ENCODE data around the gene CA5B.
"Not testable (repeated sequence)": the region's sequence is repeated elsewhere in the genome, so short reads cannot be mapped to it uniquely, and the experiment has no call there.

CA5B gene, protein sequence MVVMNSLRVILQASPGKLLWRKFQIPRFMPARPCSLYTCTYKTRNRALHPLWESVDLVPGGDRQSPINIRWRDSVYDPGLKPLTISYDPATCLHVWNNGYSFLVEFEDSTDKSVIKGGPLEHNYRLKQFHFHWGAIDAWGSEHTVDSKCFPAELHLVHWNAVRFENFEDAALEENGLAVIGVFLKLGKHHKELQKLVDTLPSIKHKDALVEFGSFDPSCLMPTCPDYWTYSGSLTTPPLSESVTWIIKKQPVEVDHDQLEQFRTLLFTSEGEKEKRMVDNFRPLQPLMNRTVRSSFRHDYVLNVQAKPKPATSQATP

DNA sequence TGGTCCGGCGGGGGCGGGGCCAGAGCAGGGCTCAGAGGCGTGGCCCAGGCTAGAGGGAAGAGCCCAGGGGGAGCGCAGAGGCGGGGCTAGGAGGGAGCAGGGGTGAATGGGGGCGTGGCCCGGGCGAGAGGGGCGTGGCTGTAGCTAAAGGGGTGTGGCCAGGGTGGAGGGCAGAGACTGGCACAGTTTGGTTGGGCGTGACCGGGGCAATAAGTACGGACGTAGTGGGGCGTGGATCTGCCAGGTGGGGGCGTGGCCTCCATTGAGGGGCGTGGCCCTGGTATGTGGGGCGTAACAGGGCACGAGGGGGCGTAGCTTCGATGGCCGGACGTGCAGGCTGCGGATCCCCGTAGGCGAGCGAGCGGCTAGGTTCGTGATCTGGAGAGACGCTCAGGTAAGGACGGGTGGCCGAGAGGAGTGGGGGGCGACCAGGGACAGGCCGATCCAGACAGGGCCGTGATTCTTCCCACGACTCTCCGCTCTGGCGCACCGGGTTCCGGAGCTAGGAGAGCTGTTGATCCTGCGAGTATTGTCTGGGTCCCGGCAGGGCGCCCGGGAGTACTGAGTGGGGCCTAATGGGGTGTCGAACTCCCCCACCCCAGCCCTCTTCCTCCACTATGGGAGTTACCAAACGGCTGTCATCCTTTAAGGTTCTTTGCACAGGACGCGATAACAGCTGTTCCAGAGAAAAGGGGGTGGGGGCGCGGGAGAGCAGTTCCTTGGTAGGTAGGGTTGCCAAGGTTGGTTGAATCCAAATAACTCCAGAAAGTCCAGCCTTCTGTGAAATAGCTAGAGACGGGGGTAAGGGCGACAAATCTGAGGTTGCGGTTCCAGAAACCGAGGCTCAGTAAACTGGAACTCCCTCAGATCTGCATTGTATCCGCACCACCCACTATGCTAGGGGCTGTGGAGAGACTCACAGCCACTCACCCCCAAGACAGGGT is at the start of gene CA5B:
Gene CA5B (plus strand): TSS at position 312 of the 944 bp plus-strand sequence. CDS start 11,754 bp downstream, outside the sequence.
- peak; percentile 90 for DNase-seq (ENCODE audit: low read depth)

DNA sequence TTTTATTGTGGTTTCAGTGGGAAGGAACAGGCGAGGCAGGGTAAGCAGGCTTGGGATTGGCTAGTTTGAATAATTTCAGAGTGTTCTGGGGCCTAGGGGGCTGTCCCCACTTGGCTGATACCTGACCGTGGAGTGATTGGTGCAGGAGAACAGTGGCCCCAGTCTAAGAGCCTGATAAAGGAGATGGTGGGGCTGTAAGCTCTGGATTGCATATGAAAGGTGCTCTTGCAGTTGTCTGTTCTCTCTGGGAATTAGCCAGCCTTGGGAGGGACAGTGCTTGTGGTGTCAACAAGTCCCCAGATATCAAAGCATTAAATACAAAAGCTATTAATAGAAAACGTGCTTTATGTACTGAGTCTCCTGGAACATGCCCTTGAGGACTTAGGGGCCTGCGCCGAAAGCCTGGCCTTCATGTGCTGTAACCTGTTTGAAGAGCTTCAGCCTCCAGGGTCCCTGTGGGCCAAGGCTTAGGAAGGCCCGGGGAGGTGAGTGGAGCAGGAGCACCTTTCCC is 43.1 kb upstream of the CA5B start:
- no peak for DNase-seq (ENCODE audit: low read depth)

DNA sequence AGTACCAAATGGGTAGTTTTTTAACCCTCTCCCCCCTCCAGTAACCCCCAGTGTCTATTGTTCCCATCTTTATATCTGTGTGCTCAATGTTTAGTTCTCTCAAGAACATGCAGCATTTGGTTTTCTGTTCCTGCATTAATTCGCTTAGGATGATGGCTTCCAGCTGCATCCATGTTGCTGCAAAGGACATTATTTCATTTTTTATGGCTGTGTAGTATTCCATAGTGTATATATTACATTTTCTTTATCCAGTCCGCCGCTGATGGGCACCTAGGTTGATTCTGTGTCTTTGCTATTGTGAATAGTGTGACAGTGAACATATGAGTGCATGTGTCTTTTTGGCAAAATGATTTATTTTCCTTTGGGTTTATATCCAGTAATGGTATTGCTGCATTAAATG is 41.6 kb upstream of the CA5B start:
- DNase-seq (ENCODE audit: low read depth), result no peak

DNA sequence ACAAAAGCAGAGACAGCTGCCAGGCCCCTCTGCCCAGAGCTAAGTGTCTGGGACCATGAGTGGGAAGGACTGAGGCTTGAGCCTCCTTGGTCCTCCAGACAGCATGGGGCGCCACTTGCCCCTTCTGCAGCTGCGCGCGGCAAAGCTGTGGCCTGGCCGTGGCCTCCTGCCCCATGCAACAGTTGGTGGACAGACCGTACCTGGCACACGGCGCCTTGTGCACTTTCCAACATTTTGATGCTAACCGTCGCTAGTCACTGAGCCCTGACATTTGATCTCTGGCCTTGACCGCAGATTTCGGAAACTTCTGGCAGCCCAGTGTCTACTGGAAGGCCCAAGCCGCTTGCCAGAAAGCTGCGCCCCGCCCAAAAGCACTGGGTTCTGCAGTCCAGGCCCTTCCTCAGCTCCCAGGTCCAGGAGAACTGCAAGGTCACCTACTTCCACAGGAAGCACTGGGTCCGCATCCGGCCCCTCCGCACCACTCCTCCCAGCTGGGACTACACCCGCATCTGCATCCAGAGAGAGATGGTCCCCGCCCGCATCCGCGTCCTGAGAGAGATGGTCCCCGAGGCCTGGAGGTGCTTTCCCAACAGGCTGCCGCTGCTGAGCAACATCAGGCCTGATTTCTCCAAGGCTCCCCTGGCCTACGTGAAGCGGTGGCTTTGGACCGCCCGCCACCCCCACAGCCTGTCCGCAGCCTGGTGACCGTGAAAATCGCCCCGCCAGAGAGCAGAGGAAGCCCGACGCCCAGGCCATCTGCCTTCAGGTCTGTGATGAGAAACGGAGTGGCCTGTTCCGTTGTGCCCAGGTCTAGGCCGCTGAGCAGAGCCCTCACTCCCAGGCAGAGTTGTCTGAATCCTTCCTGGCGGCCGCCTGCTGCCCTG is 35.3 kb upstream of the CA5B start:
- DNase-seq (ENCODE audit: low read depth), result no peak

DNA sequence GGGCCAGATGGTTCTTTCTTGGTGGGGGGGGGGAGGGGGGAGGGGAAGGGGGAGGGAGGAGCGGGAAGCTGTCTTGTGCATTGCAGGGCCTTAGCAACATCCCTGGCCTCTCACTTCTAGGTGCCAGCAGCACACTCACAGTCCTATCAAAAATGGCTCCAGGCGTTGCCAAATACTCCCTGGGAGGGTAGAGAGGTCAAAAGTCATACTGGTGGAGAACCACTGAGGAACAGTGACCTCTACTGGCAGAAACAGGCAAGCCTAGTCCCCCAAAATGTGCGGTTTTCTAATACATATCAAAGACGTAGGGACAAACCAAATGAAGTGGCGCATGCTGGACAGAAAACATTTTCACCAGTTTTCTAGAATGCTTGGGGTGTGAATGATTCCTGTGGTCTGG is 34.3 kb upstream of the CA5B start:
- DNase-seq (ENCODE audit: low read depth), result not testable (repeated sequence)

DNA sequence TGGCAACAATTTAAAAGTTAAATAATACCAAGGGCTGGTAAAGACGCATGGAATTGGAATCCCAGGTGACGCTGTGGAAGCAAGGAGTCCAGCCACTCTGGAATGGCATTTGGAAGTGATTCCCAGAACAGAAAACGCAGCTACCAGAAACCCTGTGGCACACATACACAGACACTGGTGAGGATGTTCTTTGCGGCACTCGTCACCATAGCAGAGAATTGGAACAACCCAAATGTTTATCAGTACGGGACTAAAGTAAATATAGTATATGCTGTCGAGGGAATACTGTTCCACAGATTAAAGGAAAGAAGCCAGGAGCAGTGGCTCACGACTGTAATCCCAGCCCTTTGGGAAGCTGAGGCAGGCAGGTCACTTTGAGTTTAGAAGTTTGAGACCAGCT is 33.8 kb upstream of the CA5B start:
- DNase-seq (ENCODE audit: low read depth), result not testable (repeated sequence)

DNA sequence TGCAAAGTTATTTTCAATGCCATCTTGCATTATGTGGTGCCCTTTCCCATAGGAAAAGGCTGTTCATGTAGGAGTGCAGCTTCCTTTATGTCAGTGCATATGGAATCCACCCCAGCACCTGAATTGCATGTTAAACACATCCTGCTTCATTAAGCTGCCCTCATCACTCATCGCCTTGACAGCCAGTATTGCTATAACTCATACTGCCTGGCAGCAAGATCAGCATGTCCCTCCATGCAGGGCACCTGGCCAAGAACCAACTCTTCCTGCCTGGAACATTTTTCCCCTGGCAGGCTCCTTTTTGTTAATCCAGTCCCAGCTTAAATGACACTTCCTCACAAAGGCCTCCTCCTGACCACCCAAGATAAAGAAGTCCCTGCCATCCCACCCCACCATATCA is 23.5 kb upstream of the CA5B start:
- no peak for DNase-seq (ENCODE audit: low read depth)

DNA sequence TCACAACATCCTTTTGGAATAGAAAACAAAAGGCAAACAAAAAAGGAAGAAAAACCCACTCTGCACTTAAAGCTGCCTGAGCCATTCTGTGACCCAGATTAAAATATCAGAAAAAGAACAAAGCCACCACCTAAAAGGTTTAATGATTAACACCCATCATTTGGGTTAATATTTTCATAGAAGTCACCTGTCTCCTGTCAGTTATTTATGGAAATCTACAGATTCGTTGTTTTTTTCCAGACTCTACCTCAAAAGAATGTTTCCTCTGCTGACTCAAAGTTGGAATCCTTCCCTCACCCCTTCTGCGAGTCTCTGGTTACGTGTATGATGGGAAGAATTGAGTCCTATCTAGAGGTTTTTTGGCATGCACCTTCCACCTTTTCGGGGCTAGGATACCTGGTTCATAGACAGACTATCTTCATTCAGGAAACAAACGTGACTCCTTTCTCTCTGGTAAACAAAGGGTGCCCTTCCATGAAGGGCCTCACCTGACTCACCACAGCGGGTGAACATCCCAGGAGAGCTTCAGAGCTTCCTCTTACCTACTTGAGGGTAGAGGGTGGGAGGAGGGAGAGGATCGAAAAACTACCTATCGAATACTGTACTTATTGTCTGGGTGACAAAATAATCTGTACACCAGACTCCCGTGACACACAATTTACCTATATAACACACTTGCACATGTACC is 19.6 kb upstream of the CA5B start:
- DNase-seq (ENCODE audit: low read depth), result no peak

DNA sequence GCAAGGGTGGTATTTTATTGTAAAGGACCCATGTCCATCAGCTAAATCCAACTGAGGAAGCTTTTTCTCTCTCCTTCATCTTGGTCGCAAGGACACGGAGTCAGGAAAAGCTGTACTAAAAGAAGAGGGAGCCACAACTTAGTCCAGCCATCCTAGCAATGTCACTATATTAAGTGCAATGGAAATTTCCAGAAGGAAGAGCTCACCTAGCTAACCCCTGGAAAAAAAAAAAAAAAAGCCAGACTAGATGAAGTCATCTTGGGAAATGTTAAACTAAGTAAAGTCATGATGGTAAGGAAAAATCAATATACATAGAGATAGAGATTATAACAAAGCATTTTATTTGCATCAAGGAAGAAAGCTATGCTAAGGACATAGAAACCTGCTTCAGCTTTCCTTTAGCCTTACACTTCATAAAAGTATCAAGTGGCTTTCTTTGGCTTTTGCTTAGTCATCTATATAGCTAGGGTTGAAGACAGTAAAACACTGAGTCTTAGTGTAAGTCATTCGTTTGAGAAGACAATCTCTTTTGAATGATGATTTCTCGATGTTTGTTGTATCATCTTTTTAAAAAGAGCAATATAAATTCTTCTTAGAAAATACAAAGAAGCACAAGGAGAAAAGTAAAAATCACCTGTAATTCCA is 18.6 kb upstream of the CA5B start:
- DNase-seq (ENCODE audit: low read depth), result no peak

DNA sequence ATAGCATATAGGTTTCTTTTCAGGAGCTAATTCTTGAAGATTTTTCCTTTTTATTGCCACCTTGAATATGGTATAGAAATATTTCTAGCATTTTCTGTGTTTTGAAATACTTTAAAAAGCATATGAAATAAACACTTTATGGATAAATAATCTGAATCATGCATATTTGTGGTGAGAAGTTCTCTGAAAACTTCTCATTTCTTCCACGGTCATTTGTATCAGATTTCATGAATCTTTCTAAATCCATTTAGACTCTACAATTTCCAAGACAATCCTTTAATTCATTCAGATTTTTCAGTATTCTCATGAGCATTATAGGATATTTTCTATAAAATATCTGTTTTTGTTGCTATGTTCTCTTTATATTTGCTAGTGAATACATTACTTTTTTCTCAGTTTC is 16.2 kb upstream of the CA5B start:
- DNase-seq (ENCODE audit: low read depth), result no peak

DNA sequence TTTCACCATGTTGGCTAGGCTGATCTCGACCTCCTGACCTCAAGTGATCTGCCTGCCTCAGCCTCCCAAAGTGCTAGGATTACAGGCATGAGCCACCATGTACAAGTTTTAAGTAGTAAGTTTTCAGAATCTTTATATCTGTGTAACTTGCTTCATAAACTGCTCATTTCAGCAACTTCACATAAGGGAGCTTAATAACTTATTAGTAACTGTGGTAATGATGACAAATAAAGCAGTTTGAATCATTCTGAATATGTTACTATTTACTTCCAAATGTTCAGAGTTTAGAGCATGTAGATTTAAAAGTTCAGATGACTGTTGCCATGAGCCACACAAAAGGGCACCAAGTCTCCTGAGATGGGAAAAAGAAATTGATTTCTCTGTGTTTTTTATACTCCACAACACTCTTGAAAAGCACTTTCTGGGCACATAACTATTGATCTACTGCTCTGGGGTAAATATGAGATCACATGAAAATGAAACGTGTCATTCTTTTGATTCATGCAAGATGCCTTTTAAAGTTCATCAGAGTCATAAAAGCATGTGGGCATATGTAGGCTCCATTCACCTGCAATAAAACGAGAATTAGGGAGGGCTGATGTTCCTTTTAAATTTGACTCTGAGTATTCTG is 14.1 kb upstream of the CA5B start:
- no peak for DNase-seq (ENCODE audit: low read depth)

DNA sequence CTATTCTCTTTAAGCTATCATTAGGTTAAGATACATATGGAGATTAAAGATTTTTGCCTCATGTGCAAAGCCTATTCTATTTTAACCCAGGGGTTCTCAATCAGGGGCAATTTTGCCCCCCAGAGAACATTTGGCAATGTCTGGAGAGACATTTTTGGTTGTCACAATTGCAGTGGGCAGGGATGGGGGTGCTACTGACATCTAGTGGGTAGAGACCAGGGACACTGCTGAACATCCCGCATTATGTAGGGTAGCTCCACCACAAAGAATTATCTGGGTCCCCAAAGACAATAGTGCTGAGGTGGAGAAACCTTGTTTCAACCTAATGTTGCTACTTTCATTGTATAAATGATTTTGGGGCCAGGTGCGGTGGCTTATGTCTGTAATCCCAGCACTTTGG is 13.2 kb upstream of the CA5B start:
- DNase-seq (ENCODE audit: low read depth), result no peak

DNA sequence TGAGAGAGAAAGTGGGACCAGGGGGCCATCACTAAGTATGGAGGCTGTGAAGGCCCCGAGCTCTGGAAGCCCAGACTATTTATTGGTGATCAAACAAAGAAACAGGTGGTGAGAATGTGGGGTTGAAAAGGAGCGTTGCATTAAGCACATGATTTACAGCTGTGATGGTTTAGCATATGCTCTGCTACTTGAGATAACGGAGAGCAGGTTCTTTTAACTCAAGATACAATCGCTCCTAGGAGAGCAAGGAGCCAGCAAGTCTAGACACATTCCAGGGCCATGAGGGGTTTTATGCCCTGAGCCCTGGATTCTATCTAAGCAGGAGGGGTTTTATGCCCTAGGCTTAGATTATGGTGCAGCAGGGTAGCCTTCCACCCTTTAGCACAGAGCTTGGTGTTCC is 6.7 kb upstream of the CA5B start:
- DNase-seq (ENCODE audit: low read depth), result not testable (repeated sequence)

DNA sequence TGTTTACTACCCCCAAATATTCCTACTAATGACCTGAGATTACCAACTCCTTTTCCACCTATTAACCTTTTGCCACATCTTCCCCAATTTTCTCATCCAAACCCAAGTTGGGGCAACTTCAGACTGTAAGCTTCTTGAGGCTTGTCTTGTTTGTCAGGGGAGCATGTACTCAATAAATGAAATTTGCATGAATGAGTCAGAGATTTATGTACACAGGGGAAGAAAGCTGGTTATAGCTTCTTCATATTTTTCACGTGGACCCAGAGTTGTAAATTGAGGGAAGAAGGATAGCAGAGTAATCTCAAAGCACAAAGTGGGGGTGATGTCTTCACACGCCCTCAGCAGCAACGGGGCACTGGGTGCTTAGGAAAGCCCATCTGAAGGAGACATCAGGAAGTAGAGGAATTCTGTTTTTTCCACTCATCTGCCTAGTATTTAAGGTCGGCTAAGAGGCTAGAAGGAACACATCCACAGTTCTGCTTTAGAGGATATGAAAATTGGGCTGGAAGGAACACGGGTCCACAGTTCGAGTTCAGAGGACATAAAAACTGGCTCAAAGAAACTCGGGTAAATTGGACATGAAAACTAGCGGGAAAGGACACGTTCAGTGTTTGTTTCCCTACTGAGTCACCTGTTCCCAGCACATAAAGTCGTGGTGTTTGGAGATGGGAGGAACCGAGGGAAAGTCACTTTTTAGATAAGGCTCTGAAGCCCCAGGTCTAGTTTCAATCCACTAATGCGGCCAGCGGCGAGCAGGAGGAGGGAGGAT is 696 bp upstream of the CA5B start:
- DNase-seq (ENCODE audit: low read depth), result no peak

DNA sequence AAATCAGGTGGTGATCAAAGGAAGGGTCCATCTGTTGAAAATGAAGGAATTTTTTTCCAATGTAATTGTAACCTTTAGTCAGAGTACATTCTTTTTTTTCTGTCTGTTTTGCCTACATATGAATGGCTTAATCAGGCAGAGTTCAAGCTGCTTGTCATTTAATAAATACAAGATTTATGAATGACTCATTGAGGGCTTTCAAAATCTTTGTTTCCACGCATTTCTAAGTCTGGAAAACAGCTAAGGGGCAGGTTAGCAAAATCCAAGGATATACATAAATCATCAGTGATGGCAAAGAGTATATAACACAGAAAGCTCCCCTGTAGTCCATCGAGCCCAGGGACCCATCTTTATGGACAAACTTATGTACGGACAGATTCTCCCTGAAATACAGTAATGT is 1.8 kb downstream of the CA5B start:
- no peak for DNase-seq (ENCODE audit: low read depth)

DNA sequence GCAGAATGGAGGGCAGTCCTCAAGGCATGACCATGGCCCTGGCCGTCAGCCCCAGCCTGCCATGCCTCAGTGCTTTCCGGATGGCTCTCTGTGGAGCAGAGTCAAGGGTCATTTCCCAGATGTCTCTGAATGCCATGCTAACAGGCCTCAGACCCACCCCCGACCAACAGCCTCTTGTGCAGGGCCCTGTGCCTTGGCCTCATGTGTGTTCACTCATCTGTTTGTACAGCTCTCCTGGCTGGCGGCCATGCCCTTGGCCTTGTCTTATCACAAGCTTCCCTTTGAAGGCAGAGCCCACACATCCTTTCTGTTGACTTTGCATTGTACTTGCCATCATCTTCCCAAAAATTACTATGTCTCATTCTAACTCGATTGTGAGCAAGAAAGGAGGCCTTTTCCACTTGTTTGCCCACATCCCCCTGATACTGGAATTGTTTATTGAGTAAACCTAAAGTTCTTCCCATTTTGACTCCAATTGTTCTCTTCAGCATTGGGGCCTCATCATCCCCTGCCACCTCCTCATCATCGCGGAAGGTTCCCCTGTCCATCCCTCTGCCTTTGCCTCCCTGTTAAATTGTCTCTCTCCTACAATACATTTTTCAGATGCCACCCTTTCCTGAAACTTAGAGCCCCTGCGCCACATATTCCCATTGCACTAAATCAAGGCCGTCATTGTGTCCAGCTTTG is 6.3 kb downstream of the CA5B start:
- DNase-seq (ENCODE audit: low read depth), result no peak

DNA sequence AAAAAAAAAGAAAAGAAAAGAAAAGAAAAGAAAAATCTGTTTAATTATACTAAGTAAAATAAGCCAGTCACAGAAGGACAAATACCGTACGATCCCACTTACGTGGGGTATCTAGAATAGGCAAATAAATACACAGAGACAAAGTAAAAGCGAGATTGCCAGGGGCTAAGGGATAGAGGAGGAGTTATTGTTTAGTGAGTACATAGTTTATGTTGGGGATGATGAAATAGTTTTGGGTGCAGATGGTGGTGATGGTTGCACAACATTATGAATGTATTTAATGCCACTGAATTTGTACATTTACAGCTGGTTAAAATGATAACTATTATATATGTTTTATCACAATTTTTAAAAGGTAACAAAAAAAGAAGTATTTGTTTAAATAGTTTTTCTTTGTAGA is 7.1 kb downstream of the CA5B start:
- DNase-seq (ENCODE audit: low read depth), result peak; percentile 37

DNA sequence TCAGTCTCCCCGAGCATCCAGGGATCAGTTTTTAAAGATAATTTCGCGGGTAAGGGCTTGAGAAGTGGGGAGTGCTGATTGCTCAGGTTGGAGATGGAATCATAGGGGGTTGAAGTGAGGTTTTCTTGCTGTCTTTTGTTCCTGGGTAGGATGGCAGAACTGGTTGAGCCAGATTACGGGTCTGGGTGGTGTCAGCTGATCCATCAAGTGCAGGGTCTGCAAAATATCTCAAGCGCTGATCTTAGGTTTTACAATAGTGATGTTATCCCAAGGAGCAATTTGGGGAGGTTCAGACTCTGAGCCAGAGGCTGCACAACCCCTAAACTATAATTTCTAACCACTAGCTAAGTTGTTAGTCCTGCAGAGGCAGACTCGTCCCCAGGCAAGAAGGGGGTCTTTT is 8.6 kb downstream of the CA5B start:
- DNase-seq (ENCODE audit: low read depth), result not testable (repeated sequence)

DNA sequence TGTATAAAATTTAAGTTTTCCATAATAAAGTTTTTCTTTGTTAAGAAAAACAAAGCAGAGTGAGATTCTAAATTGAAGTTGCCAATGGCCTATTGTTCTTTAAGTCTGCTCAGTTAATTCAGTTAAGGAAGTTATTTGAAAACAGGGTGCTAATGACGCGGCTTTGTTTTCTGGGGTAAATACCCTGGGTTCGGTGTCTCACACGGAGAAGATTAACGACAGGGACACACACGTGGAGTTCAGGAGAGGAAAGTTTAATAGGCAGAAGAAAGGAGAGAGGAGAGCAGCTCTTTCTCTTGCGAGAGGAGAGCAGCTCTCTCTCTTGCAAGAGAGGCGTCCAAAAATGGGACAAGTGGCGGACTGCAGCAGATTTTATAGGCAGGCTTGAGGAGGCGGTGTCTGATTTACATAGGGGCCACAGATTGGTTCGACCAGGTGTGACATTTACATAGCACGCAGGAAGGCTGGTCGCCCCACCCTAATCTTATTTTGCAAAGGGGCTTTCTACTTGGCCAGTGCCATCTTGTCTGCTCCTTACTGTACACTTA is 9.6 kb downstream of the CA5B start:
- DNase-seq (ENCODE audit: low read depth), result no peak

All from fibroblast of the conjunctiva (primary cell).